ENCODE measurements around the gene HAUS7.

HAUS7 gene

DNA sequence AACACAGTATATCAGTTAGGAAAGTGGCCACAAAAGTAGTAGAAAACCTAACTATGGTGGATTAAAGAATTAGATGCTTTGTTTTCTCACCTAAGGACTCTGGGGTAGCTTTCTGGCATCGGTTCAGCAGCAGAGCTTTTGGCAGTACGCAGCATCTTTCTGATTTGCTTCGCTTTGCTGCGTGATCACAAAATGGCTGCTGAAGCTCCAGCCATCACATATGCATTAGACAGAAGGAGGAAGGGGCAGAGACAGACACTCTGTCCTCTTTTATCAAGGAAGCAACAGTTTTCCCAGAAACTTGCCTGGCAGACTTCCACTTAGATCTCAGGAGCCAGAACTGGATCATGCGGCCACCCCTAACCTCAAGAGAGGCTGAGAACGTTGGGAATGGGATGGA is 39.6 kb downstream of the HAUS7 start:
- no peak for ATAC-seq

DNA sequence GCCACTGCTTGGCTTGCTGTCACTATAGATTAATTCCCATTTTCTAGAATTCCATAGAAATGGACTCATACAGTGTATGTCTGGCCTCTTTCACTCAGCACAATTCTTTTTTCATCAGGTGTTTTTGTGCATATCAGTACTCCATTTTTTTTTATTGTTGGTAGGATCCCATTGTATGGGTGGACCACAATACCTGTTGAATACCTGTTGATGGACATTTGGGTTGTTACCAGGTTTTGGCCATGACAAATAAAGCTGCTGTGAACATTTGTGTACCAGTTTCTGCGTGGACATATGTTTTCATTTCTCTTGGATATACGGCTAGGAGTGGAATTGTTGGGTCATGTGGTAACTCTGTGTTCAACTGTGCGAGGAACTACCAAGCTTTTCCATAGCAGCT is 44.2 kb downstream of the HAUS7 start:
- no peak for ATAC-seq
- TF ChIP-seq ZNF8 (CRISPR knock-in tag; IDR thresholded peaks at IDR 0.05): no peak
- no peak for TF ChIP-seq PPARA (CRISPR knock-in tag; IDR thresholded peaks at IDR 0.05; ENCODE audit: borderline replicate concordance)
- no peak for TF ChIP-seq GLIS3 (CRISPR knock-in tag; IDR thresholded peaks at IDR 0.05)
- no peak for TF ChIP-seq ISL1 (CRISPR knock-in tag; IDR thresholded peaks at IDR 0.05)
- TF ChIP-seq, protein P1, sequence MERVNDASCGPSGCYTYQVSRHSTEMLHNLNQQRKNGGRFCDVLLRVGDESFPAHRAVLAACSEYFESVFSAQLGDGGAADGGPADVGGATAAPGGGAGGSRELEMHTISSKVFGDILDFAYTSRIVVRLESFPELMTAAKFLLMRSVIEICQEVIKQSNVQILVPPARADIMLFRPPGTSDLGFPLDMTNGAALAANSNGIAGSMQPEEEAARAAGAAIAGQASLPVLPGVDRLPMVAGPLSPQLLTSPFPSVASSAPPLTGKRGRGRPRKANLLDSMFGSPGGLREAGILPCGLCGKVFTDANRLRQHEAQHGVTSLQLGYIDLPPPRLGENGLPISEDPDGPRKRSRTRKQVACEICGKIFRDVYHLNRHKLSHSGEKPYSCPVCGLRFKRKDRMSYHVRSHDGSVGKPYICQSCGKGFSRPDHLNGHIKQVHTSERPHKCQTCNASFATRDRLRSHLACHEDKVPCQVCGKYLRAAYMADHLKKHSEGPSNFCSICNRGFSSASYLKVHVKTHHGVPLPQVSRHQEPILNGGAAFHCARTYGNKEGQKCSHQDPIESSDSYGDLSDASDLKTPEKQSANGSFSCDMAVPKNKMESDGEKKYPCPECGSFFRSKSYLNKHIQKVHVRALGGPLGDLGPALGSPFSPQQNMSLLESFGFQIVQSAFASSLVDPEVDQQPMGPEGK (CRISPR knock-in tag; IDR thresholded peaks at IDR 0.05; ENCODE audit: borderline replicate concordance): no peak
- no peak for TF ChIP-seq ZNF70 (CRISPR knock-in tag; IDR thresholded peaks at IDR 0.05)
- TF ChIP-seq, protein P2, sequence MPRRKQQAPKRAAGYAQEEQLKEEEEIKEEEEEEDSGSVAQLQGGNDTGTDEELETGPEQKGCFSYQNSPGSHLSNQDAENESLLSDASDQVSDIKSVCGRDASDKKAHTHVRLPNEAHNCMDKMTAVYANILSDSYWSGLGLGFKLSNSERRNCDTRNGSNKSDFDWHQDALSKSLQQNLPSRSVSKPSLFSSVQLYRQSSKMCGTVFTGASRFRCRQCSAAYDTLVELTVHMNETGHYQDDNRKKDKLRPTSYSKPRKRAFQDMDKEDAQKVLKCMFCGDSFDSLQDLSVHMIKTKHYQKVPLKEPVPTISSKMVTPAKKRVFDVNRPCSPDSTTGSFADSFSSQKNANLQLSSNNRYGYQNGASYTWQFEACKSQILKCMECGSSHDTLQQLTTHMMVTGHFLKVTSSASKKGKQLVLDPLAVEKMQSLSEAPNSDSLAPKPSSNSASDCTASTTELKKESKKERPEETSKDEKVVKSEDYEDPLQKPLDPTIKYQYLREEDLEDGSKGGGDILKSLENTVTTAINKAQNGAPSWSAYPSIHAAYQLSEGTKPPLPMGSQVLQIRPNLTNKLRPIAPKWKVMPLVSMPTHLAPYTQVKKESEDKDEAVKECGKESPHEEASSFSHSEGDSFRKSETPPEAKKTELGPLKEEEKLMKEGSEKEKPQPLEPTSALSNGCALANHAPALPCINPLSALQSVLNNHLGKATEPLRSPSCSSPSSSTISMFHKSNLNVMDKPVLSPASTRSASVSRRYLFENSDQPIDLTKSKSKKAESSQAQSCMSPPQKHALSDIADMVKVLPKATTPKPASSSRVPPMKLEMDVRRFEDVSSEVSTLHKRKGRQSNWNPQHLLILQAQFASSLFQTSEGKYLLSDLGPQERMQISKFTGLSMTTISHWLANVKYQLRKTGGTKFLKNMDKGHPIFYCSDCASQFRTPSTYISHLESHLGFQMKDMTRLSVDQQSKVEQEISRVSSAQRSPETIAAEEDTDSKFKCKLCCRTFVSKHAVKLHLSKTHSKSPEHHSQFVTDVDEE (CRISPR knock-in tag; IDR thresholded peaks at IDR 0.05): no peak
- TF ChIP-seq, protein P3, sequence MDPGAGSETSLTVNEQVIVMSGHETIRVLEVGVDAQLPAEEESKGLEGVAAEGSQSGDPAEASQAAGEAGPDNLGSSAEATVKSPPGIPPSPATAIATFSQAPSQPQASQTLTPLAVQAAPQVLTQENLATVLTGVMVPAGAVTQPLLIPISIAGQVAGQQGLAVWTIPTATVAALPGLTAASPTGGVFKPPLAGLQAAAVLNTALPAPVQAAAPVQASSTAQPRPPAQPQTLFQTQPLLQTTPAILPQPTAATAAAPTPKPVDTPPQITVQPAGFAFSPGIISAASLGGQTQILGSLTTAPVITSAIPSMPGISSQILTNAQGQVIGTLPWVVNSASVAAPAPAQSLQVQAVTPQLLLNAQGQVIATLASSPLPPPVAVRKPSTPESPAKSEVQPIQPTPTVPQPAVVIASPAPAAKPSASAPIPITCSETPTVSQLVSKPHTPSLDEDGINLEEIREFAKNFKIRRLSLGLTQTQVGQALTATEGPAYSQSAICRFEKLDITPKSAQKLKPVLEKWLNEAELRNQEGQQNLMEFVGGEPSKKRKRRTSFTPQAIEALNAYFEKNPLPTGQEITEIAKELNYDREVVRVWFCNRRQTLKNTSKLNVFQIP (CRISPR knock-in tag; IDR thresholded peaks at IDR 0.05; ENCODE audit: borderline replicate concordance, low read depth): no peak
- no peak for TF ChIP-seq ZFP30 (CRISPR knock-in tag; IDR thresholded peaks at IDR 0.05)
- no peak for TF ChIP-seq TCF4 (CRISPR knock-in tag; IDR thresholded peaks at IDR 0.05; ENCODE audit: borderline replicate concordance)
- TF ChIP-seq, protein P4, sequence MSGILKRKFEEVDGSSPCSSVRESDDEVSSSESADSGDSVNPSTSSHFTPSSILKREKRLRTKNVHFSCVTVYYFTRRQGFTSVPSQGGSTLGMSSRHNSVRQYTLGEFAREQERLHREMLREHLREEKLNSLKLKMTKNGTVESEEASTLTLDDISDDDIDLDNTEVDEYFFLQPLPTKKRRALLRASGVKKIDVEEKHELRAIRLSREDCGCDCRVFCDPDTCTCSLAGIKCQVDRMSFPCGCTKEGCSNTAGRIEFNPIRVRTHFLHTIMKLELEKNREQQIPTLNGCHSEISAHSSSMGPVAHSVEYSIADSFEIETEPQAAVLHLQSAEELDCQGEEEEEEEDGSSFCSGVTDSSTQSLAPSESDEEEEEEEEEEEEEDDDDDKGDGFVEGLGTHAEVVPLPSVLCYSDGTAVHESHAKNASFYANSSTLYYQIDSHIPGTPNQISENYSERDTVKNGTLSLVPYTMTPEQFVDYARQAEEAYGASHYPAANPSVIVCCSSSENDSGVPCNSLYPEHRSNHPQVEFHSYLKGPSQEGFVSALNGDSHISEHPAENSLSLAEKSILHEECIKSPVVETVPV (CRISPR knock-in tag; IDR thresholded peaks at IDR 0.05): no peak
- no peak for TF ChIP-seq RARB (CRISPR knock-in tag; IDR thresholded peaks at IDR 0.05)
- TF ChIP-seq ZNF565 (CRISPR knock-in tag; conservative IDR thresholded peaks at IDR 0.05; ENCODE audit: low read depth): no peak
- TF ChIP-seq SNAI2 (CRISPR knock-in tag; IDR thresholded peaks at IDR 0.05): no peak
- TF ChIP-seq OSR1 (CRISPR knock-in tag; IDR thresholded peaks at IDR 0.05): no peak

More for the DNA sequence above, 39.6 kb downstream of the HAUS7 start:
- TF ChIP-seq RARB (CRISPR knock-in tag; IDR thresholded peaks at IDR 0.05) (no peak), ZNF8 (CRISPR knock-in tag; IDR thresholded peaks at IDR 0.05) (no peak), ZNF70 (CRISPR knock-in tag; IDR thresholded peaks at IDR 0.05) (no peak), PPARA (CRISPR knock-in tag; IDR thresholded peaks at IDR 0.05; ENCODE audit: borderline replicate concordance) (no peak), ESRRG (CRISPR knock-in tag; IDR thresholded peaks at IDR 0.05) (no peak), TOX (CRISPR knock-in tag; IDR thresholded peaks at IDR 0.05; ENCODE audit: borderline replicate concordance) (no peak), OSR1 (CRISPR knock-in tag; IDR thresholded peaks at IDR 0.05) (no peak), ZNF565 (CRISPR knock-in tag; conservative IDR thresholded peaks at IDR 0.05; ENCODE audit: low read depth) (no peak), GLIS3 (CRISPR knock-in tag; IDR thresholded peaks at IDR 0.05) (no peak), BACH2 (CRISPR knock-in tag; IDR thresholded peaks at IDR 0.05; ENCODE audit: borderline replicate concordance) (no peak), SNAI2 (CRISPR knock-in tag; IDR thresholded peaks at IDR 0.05) (no peak), ISL1 (CRISPR knock-in tag; IDR thresholded peaks at IDR 0.05) (no peak), ARNTL (CRISPR knock-in tag; IDR thresholded peaks at IDR 0.05; ENCODE audit: borderline replicate concordance, low read depth) (no peak), TCF4 (CRISPR knock-in tag; IDR thresholded peaks at IDR 0.05; ENCODE audit: borderline replicate concordance) (no peak)
- TF ChIP-seq, protein P5, sequence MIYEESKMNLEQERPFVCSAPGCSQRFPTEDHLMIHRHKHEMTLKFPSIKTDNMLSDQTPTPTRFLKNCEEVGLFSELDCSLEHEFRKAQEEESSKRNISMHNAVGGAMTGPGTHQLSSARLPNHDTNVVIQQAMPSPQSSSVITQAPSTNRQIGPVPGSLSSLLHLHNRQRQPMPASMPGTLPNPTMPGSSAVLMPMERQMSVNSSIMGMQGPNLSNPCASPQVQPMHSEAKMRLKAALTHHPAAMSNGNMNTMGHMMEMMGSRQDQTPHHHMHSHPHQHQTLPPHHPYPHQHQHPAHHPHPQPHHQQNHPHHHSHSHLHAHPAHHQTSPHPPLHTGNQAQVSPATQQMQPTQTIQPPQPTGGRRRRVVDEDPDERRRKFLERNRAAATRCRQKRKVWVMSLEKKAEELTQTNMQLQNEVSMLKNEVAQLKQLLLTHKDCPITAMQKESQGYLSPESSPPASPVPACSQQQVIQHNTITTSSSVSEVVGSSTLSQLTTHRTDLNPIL (CRISPR knock-in tag; IDR thresholded peaks at IDR 0.05; ENCODE audit: low read depth): no peak
- TF ChIP-seq, protein P3 (CRISPR knock-in tag; IDR thresholded peaks at IDR 0.05; ENCODE audit: borderline replicate concordance, low read depth): no peak
- TF ChIP-seq, protein P1 (CRISPR knock-in tag; IDR thresholded peaks at IDR 0.05; ENCODE audit: borderline replicate concordance): no peak
- TF ChIP-seq, protein P4 (CRISPR knock-in tag; IDR thresholded peaks at IDR 0.05): no peak
